HG02798 (cell line): ENCODE measurements around the gene NAA40.

Source experiments
- ATAC-seq: cut with Tn5 transposase; IDR thresholded peaks from one replicate; pipeline ENCODE4 v1.9.1; 2021; ENCODE audit warnings: mild to moderate bottlenecking; ENCODE audit not compliant: unreplicated experiment, poor library complexity

The NAA40 gene

DNA sequence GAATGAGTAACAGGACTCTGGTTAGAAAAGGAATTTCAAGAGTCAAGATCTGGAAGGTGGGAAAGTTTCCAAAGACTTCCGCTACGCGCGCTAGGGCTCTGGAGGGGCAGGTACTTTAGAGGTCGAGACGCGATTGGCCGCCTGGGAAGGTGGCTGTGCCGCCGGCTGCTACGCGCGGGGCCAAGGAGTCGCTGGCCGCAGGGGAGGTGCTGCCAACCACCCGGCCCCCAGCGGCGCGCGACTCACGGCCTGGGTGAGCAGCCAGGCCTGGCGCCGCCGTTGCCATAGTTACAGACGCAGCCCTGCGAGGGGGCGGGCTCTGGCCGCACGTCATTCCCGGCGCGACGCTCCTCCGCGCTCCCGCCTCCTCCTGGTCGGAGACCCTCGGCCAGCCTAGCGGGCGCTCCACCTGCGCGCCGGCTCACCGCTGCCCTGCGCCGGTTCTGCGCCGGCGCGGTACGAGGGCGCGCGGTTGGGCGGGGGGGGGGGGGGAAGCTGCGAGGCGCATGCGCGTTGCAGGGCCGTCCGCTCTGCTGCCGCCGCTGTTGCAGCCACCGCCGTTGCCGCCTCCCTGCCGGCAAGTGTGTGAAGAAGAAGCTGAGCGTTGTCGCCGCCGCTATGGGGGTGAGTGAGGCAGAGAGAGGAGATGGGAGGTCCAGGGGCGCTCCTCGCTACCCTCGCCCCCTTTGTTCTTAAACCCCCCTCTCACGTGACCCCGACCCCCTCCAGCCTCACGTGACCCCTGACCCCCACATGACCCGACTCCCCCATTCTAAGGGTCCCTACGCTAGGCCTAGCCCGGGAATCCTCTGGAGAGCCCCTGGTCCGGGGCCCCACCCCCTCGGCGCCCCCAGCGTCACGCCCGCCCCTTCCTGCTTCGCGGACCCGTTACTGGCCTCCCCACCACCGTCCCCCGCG lies at the start of gene NAA40:
Gene NAA40 (plus strand): TSS at position 524 of the 918 bp plus-strand sequence. CDS start 95 bp downstream, at position 619.
- peak; percentile 94 for ATAC-seq

DNA sequence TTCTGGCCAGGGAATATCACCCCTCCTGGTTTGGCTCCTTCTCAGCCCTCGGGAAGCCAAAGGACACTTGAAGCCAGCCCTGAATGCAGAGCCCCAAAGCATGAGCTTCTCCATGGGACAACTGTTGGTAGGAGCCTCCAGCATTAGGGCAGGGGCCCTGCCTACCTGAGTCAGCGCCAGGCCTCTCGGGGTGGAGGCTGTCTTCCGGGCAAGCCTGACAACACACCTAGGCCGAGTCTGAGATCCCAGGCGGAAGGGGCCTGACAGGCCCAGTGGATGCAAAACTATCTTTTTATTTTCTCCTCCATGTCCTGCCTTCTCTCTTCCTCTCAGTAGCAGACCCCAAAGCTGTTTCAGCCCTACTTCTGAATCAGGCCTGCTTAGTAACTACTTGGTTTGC lies 49.5 kb upstream of the NAA40 start:
- no peak for ATAC-seq

DNA sequence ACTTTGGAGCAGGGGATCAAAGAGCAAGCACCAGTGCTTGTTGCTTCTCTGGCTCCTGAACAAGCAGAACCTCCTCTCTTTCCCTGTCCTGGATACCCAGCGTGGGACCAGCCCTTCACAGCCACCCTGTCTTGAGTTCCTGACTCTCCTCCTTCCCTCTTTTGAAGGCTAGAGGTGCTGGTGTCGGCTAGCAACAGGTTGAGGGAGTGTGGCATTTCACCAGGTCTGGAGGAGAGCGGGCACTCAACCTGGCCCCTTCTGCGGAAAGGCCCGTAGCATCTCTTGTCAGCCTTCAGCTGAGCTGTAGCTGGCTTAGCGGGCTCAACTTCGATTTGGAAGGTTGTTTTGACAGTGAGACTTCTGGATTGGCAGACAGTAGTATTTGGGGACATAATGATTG lies 48.4 kb upstream of the NAA40 start:
- no peak for ATAC-seq

DNA sequence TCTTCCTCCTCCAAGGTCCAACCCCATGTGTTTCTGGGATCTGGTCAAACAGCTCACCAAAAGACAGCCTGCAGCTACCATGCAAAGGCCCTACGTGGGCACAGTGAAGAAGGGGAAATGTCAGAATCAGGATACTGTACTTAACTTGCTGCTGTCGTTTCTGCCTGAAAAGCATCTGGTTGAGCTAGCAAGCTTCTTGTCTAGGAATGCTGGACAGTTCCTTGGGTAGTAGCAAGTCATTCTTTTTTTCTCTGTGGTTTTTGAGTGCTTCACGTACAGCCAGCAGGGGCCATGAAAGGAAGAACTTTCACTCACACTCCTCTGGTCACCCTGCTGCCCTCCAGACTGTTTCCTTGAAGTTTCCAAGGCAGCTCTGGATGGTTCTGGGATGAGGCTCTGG lies 46.6 kb upstream of the NAA40 start:
- no peak for ATAC-seq

DNA sequence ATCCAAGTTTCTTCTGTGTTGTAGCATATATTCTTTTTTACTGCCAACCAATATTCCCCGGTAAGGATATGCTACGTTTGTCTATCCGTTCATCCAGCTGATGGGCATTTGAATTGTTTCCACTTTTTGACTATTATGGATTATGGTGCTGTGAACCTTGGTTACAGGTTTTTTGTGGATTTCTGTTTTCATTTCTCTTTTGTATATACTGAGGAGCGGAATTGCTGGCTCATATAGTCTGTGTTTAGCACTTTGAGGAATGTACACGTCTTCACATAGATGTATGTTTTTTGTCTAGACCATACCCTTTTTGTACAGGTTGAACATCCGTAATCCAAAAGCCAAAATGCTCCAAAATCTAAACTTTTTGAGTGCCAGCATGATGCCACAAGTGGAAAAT lies 45.4 kb upstream of the NAA40 start:
- no peak for ATAC-seq

DNA sequence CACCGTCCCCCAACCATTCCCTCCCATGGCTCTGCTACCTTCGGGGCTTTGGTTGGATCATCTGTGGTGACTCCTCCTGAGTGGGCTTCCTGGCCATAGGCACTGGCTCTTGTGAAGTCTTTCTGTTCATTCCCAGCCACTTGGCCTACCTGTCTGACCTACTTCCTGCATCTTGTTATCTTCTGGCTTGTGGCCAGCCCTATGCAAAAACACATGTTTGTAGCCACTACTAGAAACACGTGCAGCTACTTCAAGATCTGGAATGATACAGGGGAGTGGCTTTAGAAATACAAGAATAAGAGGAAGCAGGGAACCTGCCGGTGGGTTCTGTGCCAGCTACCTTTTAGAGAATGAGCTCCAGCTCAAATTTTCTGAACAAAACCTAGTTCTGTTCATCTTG lies 42.7 kb upstream of the NAA40 start:
- ATAC-seq: no peak

DNA sequence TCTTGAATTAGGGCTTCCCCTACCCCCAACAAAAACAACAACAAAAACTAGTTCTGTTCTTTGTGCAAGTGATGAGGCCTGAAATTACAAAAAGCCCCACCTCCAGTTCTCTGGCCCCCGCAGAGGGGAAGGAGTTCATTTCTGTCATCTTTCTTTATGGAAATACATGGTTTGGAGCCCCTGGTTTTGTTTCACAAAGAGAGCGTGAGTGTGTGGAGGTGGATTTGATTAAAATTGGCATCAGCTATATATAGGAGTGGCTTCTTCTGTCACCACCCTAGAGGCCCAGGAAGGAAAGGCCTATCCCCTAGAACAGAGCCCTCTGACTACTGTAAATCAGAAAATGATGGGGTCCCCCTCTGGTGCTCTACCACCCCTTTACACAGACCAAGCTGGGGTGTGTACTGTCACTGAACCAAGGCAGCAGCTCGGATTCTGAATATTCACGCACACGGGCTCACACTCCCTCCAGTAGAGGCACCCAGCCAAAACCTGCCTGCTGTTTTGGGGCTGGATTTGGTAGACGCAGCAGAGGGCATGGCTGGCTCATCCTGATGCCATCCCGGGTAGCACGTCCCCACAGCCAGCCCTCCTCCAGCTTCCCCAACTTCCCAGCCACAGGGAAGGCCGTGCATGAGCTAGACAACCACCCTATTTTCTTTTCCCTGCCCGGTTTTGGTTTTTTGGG lies 41.2 kb upstream of the NAA40 start:
- ATAC-seq: no peak

DNA sequence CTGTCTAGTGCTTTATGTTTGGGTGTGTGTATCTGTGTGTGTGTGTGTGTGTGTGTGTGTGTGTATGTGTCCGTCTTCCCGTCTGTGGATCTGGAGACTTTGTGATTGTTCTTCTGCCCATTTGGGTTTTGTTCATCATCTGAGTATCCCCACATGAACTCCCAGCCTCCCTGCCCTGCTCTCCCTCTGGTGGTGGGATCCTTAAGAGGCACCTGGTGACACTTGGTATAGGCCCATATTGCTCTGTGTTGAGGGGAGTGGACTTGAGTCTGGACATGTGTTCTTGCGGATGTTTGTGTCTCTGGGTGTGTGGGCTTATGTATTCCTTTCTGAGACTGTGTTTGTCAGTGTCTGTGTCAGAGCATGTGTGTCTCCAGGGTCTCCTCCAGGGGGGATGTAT lies 37.1 kb upstream of the NAA40 start:
- no peak for ATAC-seq

DNA sequence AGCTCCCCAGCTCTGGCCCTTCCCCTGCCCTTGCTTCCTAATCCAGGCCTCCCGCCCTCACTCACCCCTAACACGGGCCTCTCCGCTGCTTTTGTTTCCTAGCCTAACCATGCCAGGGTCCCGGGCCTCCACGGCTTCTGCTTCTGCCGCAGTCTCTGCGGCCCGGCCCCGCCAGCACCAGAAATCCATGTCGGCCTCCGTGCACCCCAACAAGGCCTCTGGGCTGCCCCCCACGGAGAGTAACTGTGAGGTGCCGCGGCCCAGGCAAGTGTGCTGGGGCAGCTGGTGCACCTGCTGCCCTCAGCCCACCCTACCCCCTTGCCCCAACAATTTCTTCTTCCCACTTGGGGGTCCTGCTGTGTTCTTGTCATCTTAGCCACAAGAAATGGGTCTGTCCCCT lies 34.9 kb upstream of the NAA40 start:
- no peak for ATAC-seq

DNA sequence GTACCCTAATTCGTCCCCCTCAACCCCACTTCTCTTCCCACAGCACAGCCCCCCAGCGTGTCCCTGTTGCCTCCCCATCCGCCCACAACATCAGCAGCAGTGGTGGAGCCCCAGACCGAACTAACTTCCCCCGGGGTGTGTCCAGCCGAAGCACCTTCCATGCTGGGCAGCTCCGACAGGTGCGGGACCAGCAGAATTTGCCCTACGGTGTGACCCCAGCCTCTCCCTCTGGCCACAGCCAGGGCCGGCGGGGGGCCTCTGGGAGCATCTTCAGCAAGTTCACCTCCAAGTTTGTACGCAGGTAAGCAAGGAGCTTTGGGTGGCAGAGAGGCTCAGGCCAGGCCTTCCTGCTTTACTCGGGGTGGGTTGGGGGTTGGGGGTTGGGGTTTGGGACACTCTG lies 34.1 kb upstream of the NAA40 start:
- ATAC-seq: no peak

DNA sequence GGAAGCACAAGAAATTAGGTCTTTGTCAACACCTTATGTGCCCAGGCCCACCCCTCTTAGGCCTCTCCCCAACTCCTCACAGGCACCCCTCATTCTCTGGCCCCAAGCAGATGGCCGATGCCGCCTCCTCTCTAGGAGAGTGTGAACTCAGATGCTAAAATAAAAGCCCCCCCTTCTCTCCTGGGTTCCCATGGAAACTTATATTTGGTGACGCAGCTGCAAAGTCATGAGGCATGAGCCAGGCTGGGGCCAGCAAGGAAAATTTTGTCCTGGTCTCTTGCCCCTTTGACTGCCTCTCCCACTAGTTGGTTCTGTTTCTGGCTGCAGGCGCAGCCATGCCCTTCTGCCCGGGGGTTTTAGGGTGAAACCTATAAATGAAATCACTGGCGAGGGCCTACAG lies 33.6 kb upstream of the NAA40 start:
- ATAC-seq: no peak

DNA sequence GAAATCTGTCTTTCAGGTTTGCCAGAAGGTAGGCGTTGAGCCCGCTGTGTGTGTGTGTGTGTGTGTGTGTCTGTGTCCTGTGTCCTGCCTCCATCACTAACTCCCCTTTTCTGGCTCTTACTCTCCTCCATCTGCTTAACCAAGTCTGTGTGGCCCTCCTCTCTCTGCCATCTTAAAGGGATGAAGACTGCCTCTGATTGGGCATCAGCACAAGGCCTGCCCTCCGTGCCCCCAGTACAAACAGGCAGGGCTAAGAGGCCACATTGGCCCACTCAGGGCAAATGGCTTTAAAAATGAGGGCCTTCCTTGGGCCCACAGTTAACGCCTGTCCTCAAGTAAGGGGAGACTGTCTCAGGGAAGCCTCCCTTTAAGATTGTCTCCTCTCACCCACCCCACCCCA lies 32.7 kb upstream of the NAA40 start:
- no peak for ATAC-seq

DNA sequence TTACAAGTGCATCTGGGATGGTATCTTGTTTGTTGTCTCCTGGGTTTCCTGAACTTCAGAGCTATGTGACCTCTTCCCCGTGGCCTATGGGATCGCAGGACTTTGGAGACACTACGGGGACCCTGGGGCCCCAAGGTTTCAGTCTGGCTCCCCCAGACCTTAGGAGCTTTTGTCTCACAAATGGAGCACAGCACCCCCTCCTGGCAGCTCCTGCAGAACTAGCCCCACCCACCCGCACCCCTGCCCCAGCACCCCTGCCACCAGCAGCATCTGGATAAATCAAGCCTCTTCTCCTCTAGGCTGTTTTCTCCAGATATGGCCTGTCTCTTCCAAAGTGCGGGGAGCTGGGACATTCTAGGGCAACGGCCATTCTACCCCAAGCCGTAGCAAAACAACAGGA lies 32.2 kb upstream of the NAA40 start:
- ATAC-seq: no peak

DNA sequence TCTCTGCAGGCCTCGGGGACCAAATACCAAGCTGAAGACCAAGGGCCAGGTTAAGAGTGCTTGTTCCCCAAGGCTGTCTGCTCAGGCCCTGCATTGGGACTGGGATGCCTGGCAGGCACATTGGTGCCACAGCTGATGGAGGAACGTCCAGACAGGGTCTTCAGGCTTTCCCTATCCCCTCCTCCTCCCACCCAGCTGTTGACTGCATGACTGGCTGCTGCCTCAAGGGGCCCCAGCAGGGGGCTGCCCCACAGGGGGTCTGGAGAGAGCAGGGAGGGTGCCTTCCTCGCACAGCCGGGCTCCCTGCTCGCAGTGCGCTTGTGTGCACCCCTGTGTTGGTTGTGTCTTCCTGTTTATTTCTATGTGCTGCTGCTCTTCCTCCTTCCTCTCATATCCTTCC lies 31.7 kb upstream of the NAA40 start:
- no peak for ATAC-seq

DNA sequence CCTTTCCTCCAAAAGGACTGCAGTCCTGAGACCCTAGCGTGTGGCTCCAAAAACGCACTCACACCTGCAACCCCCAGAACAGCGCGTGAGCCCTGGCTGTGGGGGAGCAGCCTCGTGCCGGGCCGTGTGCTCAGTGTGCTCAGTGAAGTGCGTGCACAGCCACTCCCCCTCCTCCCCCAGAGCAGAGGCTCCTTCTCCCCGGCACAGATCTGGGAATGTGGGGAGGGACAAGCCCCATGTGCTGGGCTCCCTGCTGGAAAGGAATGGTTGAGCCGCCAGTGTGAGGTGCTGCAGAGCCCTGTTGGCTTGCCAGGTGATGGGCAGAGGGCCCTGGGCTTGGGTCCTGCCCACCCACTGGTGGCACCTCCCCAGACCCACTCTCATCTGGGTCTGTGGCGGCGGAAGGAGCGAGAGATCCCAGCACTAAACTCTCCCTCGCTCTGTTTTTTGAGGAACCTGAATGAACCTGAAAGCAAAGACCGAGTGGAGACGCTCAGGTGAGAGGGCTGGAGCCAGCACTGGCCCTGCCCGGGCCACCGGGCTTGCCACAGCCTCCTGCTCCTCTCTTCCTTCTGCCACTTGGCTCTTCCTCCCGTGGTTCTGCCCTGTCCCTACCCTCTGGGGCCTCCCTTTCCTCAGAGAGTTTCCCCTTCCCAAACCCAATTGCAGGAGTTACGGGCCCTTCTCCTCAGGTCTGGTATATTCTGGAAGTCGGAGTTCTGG lies 30.8 kb upstream of the NAA40 start:
- ATAC-seq: no peak

DNA sequence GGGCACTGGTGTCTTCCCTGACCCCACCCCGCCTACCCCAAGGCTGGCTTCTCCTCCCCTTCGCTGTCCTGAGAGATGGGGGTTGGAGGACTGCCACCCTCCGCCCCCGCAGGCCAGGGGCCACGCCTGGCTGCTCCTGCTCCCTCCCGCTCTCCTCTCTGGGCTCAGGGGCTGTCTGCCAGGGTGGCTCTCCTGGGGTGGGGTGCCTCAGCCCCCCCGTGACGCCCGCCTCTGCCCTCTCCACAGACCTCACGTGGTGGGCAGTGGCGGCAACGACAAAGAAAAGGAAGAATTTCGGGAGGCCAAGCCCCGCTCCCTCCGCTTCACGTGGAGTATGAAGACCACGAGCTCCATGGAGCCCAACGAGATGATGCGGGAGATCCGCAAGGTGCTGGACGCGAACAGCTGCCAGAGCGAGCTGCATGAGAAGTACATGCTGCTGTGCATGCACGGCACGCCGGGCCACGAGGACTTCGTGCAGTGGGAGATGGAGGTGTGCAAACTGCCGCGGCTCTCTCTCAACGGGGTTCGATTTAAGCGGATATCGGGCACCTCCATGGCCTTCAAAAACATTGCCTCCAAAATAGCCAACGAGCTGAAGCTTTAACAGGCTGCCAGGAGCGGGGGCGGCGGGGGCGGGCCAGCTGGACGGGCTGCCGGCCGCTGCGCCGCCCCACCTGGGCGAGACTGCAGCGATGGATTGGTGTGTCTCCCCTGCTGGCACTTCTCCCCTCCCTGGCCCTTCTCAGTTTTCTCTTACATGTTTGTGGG lies 30.0 kb upstream of the NAA40 start:
- ATAC-seq: no peak

DNA sequence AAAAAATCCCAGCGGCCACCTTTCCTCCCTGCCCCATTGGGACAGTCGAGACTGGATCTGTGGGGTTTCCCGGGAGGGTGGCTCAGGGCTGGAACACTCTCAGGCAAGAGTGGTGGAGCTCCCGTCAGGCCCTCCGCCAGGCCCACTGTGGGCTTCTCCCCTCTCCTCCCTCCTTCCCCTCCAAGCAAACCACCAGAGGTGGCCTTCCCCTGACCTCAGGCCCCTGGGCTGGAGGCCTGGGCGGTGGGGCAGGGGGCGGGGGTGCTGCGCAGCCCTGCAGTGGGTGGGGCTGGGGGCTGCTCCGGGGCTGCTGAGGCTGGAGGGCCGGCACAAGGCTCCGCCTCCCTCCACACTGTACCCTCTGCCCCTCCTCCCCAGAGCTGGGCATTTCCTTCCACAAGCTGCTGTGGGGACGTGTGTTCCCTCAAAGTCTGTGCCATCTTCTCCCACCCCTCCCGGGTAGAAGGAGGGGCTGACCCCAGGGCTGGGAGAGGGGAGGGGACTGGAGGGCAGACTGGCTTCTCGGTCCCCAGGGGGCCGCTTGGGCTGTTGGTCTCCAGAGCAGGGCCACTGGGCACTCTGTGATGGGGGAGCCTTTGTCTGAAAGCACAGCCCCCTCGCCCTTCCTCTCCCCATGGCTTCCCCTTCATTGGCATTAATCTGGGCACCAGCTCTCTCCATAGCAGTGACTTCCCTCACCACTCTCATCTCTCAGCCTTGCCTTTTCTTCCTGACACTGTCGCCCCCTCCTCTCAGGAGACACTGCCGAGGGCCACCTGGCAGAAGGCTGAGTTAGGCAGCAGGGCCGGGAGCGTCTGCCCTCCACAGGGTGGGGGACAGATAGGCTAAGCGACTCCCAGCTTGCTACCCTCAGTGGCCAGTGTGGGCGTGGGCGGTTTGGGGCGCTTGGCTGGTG lies 29.0 kb upstream of the NAA40 start:
- ATAC-seq: no peak

DNA sequence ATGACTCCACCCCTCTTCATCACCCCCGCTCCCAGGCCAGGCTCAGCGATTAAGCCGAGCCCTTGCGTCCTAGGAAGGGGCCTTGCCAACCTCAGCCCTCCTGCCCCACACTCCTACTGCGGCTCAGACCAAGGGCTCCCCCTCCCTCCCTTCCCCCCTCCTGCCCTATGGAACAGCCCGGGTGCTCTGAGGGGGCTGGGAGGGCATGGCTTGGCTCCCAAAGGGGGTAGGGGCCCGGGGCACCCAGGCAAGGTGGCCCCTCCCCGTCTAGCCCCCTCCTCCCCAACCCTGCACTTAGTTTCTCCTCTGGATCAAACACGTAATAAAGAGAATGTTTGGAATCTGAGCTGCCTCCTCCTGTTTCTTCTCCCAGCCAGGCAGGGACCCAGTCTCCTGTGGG lies 28.1 kb upstream of the NAA40 start:
- ATAC-seq: no peak

DNA sequence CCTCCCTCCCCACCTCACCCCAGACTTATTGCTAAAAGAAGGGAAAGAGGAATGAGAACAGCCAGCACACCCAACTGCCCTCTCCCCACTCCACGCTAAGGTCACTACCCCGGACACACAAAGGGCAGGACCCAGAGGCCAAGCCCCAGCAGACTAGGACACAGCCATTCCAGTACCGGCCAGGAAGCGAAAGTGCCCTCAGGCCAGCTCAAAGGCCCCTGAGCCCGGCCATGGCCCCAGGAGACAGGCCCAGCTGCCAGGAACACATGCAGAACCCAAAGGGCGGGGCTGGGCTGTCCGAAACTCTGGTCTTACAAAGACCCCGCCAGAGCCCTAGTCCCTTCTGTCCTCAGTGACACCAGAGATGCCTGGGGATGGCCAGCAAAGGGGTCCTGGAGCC lies 27.4 kb upstream of the NAA40 start:
- no peak for ATAC-seq
